EH (cell line): ENCODE data around the gene PBOV1.
"Not testable (repeated sequence)": the region's sequence is repeated elsewhere in the genome, so short reads cannot be mapped to it uniquely, and the experiment has no call there.

Source experiments
- DNase-seq: peaks from one replicate; pipeline ENCODE4 v3.0.0-alpha.2; 2015; ENCODE audit warnings: low read depth

Gene PBOV1

DNA sequence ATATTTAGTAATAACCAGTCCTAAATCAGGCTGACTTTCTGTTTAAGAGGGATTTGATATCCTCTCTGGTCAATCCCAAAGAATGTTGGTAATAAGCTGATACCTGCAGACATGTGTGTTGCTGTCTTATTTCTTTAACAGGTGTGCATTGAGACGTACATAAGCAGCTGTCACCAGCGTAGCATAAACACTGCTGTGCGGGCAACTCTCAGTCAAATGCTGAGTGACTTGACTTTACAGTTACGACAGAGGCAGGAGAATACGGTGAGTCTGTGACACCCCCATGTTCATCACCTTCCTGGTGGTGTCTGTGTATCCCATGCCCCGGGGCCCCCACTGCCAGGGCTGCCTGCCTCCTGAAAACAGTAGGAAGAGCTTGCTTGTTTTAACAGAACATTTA lies 20.1 kb upstream of the PBOV1 start:
- no peak for DNase-seq

- no peak for DNase-seq
These were observed 19.2 kb upstream of the PBOV1 start for GRCh38 chr6:138237463-138237862.

DNA sequence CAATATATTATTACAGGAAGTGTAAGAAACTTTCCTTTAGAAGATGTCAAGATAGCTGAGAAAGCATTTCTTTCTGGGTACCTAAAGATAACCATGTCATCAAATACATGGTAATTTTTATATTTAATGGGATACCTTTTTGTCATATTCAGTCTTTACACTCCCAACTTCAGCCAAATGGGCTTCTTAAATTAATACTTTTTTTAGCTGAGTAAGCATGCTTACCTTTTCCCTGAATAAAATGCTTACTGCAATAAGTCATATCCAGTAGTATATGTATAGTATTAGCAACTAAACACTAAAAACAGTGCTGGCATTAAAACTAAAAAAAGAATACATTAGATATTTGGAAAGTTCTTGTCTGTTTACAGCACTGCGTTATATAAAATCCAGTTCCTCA lies 17.4 kb upstream of the PBOV1 start:
- no peak for DNase-seq

DNA sequence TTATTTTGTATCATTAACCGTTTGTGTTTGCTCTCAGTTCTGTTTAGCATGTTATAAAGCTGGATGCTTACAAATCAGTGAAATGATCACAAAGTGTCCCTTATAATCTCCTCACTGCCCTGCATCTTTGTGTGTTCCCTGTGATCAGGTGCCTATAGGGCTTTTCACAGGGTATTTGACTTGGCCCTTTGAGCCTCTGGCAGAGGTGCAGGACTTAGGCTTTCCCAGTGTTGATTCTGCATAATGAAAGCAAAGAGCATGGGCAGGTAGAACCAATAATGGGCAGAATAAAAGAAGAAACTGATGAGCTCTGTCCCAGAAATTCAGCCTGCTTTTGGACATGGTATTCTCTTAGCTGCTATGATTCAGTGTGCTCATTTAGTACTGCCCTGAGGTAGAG lies 16.9 kb upstream of the PBOV1 start:
- no peak for DNase-seq

- DNase-seq: no peak
These were observed 16.1 kb upstream of the PBOV1 start for GRCh38 chr6:138234363-138234762.

- DNase-seq: no peak
These were observed 13.1 kb upstream of the PBOV1 start for GRCh38 chr6:138231381-138231886.

DNA sequence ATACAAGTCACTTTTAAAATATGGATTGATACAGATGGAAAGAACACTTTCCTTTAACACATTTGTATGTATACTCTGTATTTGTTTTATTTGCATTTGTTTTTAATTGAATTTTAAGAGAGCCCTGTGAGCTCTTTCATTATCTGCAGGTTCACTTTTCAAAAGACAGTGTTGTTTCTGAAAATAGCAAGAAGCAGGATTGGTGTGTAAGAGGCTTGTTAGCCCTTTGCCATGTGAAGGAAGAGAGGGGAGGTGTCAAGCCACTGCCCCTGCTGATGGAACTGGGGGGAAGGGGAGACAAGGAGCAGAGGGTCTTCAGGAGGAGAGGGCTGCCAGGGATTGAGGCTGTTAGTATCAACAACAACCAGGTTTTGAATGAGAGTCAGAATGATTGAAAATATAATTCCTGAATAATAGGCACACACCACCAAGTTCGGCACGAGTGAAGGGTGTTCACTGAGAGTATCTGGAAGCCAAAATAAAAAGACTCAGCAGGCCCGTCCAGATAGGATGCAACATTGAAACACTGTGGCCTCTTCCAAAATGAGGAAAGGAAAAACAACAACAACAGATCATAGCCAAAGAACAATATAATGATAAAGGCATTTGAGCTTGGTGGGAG lies 12.6 kb upstream of the PBOV1 start:
- no peak for DNase-seq

DNA sequence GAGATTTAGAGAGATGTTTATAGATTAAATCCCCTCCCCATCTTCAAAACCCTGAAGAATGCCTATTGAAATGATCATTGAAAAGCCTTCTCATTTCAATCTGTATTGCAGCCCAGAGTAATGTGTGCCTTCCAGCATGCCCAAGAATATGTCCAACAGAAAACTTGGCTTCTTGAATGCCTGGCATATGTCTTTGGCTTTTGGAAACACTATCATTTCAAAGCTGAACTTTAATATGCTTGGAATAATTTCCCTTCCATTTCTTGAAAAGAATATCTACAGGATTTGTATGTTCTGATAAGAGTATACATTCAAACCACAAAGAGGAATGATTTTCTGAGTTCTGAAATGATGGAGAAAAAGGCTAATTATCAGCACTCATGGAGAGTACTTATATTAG lies 11.9 kb upstream of the PBOV1 start:
- DNase-seq: no peak

DNA sequence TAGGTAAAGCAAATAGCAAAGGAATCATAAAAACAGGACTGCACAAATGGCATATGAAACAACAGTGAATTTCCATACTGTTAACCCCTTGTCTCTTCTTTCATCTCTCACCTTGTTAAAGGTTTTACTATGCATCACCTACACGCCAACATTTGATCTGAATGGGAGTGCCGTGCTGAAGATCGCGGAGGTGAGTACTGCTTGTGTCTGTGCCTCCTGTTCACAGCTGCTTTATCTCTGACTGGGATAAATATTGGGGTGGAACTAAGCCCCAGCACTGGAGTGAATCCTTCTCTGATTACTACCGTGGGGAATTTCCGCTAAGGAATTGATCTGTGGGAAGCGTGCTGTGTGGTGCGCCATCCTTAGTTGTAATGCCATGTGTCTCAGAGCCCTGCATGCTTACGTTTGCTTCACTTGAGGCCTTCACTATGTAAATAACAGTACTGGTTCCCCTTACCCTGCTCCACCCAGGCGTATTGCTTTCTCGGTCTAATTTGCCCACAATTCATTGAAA lies 11.4 kb upstream of the PBOV1 start:
- DNase-seq: no peak

- no peak for DNase-seq
These were observed 10.8 kb upstream of the PBOV1 start for GRCh38 chr6:138229072-138229471.

- DNase-seq: no peak
These were observed 9.1 kb upstream of the PBOV1 start for GRCh38 chr6:138227316-138227781.

GRCh38 chr6:138226700-138227315 lies 8.5 kb upstream of the PBOV1 start:
- DNase-seq: no peak

GRCh38 chr6:138225953-138226352 lies 7.7 kb upstream of the PBOV1 start:
- no peak for DNase-seq

DNA sequence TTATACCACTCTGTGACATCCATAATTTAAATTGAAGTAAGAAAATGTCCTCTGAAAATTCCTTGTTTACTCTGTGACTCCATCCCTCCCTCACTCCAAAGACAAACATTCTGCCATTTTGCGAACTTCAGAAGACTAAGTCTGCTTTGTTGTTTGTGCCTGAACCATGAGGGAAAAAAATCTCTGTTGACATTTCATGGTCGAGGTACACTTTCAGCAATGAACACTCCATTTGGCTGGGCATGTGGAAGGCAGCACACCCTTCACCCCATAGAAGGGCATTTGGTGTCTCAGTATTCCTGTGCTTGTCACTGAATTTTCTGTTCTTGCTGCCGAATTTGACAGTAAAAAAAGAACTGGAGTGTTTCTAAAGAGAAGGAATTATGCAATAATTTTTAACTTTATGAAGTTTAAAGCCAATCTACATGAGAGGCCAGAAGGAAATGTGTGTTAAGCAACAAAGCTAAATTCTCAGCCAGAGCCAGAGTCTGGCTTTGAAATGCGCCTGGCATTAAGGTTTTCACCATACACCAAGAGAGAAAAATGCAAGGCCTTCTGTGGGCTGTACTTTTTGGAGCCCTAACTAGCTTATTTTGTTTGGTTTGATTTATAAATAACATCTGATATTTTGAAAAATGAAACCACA lies 4.7 kb upstream of the PBOV1 start:
- DNase-seq: no peak

GRCh38 chr6:138219901-138220300 lies 1.6 kb upstream of the PBOV1 start:
- no peak for DNase-seq

DNA sequence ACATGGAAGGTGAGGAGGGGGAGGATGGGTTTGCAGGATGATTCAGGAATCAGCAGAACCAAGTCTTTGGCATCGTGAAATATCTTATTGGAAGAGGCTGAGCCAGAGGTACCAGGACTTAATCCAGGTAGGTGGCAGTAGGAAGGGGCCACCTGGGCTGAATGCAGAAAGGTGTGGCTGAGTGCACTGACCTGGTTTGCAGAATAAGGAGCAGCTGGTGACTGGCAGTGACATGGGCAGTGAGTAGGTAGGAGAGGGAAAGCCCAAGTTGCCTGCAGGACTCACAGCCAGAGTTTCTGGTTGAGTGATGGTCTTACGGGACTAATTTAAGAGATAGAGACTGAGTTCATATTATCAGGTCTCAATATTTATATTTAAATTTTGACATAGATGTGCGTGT lies 1.1 kb upstream of the PBOV1 start:
- DNase-seq: no peak

- DNase-seq: no peak
These were observed 3.1 kb downstream of the PBOV1 start for GRCh38 chr6:138215093-138215782.

DNA sequence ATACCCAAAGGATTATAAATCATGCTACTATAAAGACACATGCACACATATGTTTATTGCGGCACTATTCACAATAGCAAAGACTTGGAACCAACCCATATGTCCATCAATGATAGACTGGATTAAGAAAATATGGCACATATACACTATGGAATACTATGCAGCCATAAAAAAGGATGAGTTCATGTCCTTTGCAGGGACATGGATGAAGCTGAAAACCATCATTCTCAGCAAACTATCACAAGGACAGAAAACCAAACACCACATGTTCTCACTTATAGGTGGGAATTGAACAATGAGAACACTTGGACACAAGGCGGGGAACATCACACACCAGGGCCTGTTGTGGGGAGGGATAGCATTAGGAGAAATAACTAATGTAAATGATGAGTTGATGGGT lies 5.8 kb downstream of the PBOV1 start:
- not testable (repeated sequence) for DNase-seq

- no peak for DNase-seq
These were observed 6.7 kb downstream of the PBOV1 start for GRCh38 chr6:138211601-138212000.

GRCh38 chr6:138211048-138211581 lies 7.2 kb downstream of the PBOV1 start:
- no peak for DNase-seq

GRCh38 chr6:138206862-138207261 lies 11.4 kb downstream of the PBOV1 start:
- DNase-seq: no peak

- no peak for DNase-seq
These were observed 12.7 kb downstream of the PBOV1 start for GRCh38 chr6:138205437-138206094.
